Muscle of leg (tissue), 11 donors: ENCODE data around the gene ADAMTS9. TPM values are rescaled to one million over a fixed set of nuclear protein-coding genes. Genes with fewer than 3 reads are reported as not detected.

ENCODE experiments used
- DNase-seq: peaks from one replicate; pipeline ENCODE4 v3.0.0; 2013
- H3K27ac ChIP-seq: one replicate; pipeline ENCODE4 v1.5.1; 2013; ENCODE audit warnings: mild to moderate bottlenecking, low read length, control low read depth
- H3K27me3 ChIP-seq: one replicate; pipeline ENCODE4 v1.6.1; 2013; ENCODE audit warnings: low read length; ENCODE audit not compliant: control insufficient read depth, insufficient read depth
- H3K36me3 ChIP-seq: one replicate; pipeline ENCODE4 v1.6.1; 2013; ENCODE audit warnings: low read length; ENCODE audit not compliant: control insufficient read depth, insufficient read depth
- H3K4me1 ChIP-seq: one replicate; pipeline ENCODE4 v1.6.1; 2013; ENCODE audit warnings: low read length; ENCODE audit not compliant: control insufficient read depth, insufficient read depth
- H3K4me3 ChIP-seq: one replicate; pipeline ENCODE4 v1.5.1; 2013; ENCODE audit warnings: low read length, control low read depth
- H3K9me3 ChIP-seq: replicated peaks from 2 replicates; pipeline ENCODE4 v1.6.1; 2013; ENCODE audit warnings: low read depth, low read length; ENCODE audit not compliant: control insufficient read depth
- WGBS: methylation state at CpG from one replicate; pipeline ENCODE4 v1.1.5; 2013; ENCODE audit warnings: missing lambda C conversion rate; ENCODE audit not compliant: insufficient coverage; 5-methylcytosine and 5-hydroxymethylcytosine counted together
- polyA plus RNA-seq, 8 donors: library from polyadenylated mRNA; unstranded; fragments of 120-200 nt; gene quantifications; one replicate each; pipeline versions ENCODE4 v1.2.1 to v1.2.3, GENCODE V29; 2013; ENCODE audit warnings: inconsistent platforms in 1 of 8, low replicate concordance in 1 of 8; ENCODE audit not compliant: insufficient read length in 8 of 8, insufficient read depth in 1 of 8
- total RNA-seq: library from RNA; stranded (reverse); fragments of 120-200 nt; gene quantifications from one replicate; pipeline ENCODE4 v1.2.4, GENCODE V29; 2013

The ADAMTS9 gene
- total and polyA plus RNA-seq, 9 donors: 74.4 to 142 (median 97.4) TPM

DNA sequence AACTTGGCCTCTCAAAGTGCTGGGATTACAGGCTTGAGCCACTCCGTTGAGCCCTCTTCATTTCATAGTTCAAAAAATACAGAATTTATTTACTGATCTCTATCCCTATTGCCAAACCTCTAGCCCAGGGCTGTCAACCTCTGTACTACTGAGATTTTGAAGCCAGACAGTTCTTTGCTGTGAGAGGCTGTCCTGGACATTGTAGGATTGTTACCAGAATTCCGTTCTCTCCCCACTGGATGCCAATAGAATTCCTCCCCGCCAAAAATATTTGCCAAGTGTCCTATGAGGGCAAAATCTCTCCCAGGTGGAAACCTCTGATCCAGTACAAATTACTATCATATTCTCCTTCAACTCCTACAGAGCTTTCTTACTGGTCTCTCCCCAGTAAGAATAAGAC is 29.6 kb upstream of the ADAMTS9 start:
- DNase-seq: no peak
- no peaks in the 10 kb centered on the region for H3K9me3 ChIP-seq
- H3K36me3 ChIP-seq: no peaks in the 10 kb centered on the region
- H3K4me3 ChIP-seq: no peak overlapping the region
- peaks cover 2% of the 10 kb centered on the region for H3K4me1 ChIP-seq
- H3K27me3 ChIP-seq: no peaks in the 10 kb centered on the region
- WGBS: 100% methylated on average over 1 of the region's 3 CpGs
- no peak overlapping the region for H3K27ac ChIP-seq

DNA sequence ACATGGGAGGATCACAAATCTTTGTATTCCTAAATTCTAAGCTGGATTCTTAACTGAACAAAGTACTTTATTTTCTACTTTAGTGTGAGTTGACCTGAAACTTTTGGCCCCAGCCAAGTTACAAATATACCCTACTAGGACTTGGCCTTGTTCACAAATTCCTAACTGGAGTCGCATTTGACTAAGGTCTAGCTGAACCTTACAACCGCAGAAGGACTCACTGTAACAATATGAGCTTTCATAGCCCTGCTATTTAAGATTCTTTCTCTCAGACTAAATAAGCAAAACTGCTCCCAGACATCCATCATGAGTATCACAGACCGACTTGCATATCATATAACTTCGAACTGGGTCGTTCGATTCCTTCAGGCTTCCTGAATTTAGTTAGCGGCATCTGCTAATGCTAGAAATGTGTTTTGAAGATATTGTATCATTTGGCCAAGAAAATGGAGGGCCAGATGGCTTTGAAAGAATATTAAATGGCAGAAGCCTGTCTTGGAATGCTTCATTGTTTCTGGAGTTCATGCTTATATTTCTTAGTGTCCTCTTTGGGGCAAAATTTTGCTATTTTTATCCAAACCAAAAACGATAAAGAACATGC is 28.4 kb upstream of the ADAMTS9 start:
- H3K36me3 ChIP-seq: no peaks in the 10 kb centered on the region
- no peaks in the 10 kb centered on the region for H3K9me3 ChIP-seq
- peak; percentile 22 for DNase-seq
- WGBS: 67% methylated on average over 2 of the region's 8 CpGs
- H3K27ac ChIP-seq: no peak overlapping the region
- no peaks in the 10 kb centered on the region for H3K27me3 ChIP-seq
- peaks cover 2% of the 10 kb centered on the region for H3K4me1 ChIP-seq
- no peak overlapping the region for H3K4me3 ChIP-seq

DNA sequence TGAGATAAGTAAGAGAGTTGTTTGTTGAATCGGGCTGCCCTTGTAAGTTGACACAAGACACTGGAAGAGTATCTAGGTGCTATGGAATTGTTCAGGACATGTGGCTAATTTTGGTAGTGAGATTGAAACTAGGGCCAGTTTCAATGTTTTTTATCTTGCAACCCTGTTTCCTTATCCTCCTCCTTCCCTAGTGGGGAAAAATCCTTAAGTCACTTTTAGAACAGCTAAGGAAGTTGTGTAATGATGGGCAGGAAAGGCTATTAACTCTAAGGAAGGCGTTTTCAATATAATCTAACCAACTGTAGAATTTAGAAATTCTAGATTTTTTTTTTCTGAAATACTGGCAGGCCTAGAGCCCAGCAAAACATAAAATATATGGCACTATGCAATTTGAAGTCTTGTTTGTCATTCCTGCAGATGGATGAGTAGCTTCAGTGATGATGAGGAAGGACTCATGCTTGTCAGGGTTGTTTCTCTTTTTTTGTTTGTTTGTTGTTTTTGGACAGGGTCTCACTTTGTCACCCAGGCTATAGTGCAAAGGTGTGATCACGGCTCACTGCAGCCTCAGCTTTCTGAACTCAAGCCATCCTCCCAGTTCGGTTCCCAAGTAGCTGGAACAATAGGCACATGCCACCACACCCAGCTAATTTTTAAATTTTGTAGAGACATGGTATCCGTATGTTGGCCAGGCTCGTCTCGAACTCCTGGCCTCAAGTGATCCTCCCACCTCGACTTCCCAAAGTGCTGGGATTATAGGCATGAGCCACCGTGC is 27.6 kb upstream of the ADAMTS9 start:
- Histone ChIP-seq H3K27ac (no peak overlapping the region), H3K4me3 (no peak overlapping the region), H3K4me1 (peaks cover 2% of the 10 kb centered on the region), H3K9me3 (no peaks in the 10 kb centered on the region), H3K36me3 (no peaks in the 10 kb centered on the region), H3K27me3 (no peaks in the 10 kb centered on the region)
- 100% methylated on average over 1 of the region's 9 CpGs for WGBS
- DNase-seq: no peak

DNA sequence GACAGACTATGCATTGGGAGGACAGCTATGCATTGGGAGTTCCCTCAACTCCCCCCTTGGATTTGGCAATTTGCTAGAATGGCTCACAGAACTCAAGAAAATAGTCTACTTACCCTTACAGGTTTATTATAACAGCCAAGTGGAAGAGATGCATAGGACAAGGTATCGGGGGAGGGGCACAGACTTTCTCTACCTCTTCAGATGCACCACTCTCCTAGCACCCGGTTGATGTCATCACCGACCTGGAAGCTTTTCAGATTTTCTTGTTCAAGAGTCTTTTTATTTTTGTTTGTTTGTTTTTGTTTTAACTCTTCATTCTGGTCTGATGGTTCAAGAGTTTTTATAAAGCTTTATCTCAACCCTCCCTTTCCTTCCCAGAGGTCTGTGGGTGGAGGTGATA is 20.7 kb upstream of the ADAMTS9 start:
- H3K4me3 ChIP-seq: no peak overlapping the region
- H3K27me3 ChIP-seq: no peaks in the 10 kb centered on the region
- H3K9me3 ChIP-seq: no peaks in the 10 kb centered on the region
- no peak for DNase-seq
- no peaks in the 10 kb centered on the region for H3K36me3 ChIP-seq
- WGBS: no CpG with 5 or more reads among the region's 3 CpGs
- no peak overlapping the region for H3K27ac ChIP-seq
- H3K4me1 ChIP-seq: no peaks in the 10 kb centered on the region

DNA sequence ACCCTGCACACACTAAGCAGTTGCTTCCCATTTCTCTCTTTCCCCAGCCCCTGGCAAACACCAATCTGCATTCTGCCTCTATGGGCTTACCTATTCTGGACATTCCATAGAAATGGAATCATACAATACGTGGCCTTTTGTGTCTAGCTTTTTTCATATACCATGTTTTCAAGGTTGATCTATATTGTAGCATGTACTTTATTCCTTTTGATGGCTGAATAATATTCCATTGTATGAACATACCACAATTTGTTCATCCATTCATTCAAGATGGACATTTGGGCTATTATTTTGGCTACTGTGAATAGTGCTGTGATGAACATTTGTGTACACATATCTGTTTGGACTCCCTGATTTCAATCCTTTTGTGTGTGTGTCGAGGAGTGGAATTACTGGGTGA is 18.1 kb upstream of the ADAMTS9 start:
- H3K36me3 ChIP-seq: no peaks in the 10 kb centered on the region
- no peaks in the 10 kb centered on the region for H3K4me1 ChIP-seq
- WGBS: no CpG with 5 or more reads among the region's 2 CpGs
- no peaks in the 10 kb centered on the region for H3K27me3 ChIP-seq
- no peak overlapping the region for H3K27ac ChIP-seq
- no peaks in the 10 kb centered on the region for H3K9me3 ChIP-seq
- no peak for DNase-seq
- H3K4me3 ChIP-seq: no peak overlapping the region

DNA sequence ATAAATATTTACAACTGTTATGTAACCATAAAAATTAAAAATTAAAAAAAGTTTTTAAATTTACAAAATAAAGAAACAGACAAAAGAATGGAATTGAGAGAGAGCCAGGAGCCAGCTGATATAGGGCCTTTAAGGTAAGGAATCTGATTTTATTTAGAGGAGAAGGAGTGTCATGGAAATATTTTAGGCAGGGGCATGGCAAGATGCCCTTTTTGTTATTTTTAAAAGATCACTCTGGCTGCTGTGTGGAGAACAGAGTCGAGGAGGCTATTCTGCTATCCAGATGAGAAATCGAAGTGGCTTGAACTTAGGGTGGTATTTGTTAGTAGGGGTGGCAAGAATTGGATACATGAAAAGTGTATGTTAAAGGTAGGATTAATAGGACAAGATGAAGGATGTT is 9.1 kb upstream of the ADAMTS9 start:
- 84% methylated on average over 2 of the region's 2 CpGs for WGBS
- H3K9me3 ChIP-seq: no peaks in the 10 kb centered on the region

DNA sequence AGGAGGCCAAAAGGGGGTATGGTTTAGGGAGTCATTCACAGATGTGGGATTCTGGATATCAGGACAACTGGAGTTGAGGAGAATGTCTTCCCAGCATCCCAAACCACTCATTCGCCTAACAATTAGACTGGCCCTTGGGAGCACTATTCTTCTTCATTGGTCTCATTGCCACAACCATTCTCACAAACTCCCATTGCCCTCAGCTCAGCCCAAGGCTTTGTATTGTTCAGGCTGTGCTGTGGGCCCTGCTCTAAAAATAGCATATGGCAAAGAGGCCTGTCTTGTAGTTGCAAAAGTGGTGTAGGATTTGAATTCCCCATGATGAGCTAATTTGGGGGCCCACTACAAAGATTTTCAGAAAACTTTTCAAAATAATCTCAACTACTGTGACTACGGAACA is 6.3 kb upstream of the ADAMTS9 start:
- Histone ChIP-seq H3K4me1 (peaks cover 3% of the 10 kb centered on the region), H3K9me3 (no peaks in the 10 kb centered on the region), H3K36me3 (no peaks in the 10 kb centered on the region), H3K4me3 (no peak overlapping the region), H3K27ac (no peak overlapping the region), H3K27me3 (no peaks in the 10 kb centered on the region)
- DNase-seq: no peak
- no CpG with 5 or more reads among the region's 2 CpGs for WGBS

More for the DNA sequence above, 9.1 kb upstream of the ADAMTS9 start:
- no peak for DNase-seq
- no peaks in the 10 kb centered on the region for H3K27me3 ChIP-seq
- no peak overlapping the region for H3K4me3 ChIP-seq
- no peak overlapping the region for H3K27ac ChIP-seq
- peaks cover 2% of the 10 kb centered on the region for H3K36me3 ChIP-seq
- H3K4me1 ChIP-seq: peaks cover 3% of the 10 kb centered on the region

DNA sequence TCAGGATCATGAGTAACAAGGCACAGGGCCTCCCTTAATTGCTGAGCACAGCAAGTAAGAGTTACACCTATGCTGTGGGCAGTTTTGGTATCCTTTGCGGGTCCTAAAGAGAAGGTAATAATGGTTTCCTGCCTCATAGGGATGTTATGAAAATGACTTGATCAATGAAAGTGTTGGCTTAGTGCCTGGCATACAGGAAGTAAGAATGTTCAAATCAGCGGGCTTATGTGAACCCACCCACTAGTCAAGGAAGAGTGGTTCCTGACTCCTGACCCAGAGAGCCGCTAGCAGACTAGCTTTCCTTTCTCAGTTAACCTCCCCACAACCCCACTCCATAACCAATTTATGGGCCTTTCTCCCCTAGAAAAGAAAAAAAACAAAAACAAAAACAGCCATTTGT is 5.2 kb upstream of the ADAMTS9 start:
- no peak overlapping the region for H3K4me3 ChIP-seq
- 71% methylated on average over 1 of the region's 3 CpGs for WGBS
- H3K27me3 ChIP-seq: no peaks in the 10 kb centered on the region
- peaks cover 8% of the 10 kb centered on the region for H3K4me1 ChIP-seq
- DNase-seq: no peak
- no peaks in the 10 kb centered on the region for H3K9me3 ChIP-seq
- no peak overlapping the region for H3K27ac ChIP-seq
- H3K36me3 ChIP-seq: no peaks in the 10 kb centered on the region

DNA sequence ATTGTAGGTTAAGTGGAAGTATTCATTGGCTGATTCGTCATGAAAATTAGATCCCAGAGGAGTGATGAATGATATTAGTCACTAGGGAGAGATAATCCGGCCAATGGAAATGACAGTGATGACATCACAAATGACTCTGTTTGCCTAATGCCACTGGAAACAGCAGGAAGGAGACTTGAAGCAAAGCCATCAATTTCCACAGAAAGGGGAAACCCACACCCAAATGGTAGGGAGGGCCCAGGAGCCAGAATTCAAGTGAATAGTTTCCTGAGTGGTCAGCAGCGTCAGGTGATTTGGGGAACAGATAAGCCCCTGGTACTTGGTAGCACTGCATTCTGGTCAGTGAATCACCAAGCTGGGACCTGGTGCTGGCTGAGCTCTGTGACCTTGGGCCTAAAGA is 3.3 kb upstream of the ADAMTS9 start:
- WGBS: 52% methylated on average over 3 of the region's 3 CpGs
- Histone ChIP-seq H3K27ac (no peak overlapping the region), H3K4me1 (peaks cover 8% of the 10 kb centered on the region)

DNA sequence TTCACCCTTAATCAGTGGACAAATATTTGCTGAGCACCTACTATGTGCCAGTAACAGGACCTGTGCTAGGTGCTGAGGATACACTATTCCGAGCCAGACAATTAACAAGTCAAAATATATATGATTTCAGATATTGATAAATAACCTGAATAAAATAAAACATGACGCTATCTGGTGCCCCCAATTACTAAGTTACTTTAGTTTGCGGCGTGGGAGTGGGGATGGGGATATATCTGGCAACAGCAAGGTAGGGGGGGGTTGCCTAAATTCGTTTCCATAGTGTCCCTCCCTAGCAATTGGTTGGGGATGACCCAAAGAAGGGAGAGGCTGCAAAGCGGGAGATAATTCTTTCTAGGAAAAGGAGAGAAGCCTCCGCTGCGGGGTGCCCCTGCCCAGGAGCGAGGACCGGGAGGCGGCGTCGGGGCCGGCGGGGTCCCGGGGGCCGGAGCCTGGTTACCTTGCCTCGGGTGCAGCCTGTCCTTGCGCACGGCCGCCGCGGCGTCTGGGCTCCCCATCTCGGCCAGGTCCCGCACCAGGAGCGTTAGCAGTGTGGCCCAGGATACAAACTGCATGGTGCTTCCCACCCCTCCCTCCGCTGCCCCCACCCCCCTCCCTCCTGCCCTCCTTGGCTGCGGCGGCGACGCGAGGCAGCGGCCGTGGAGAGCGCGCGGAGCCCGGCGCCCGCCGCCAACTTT is 567 bp downstream of the ADAMTS9 start:
- no peaks in the 10 kb centered on the region for H3K9me3 ChIP-seq
- peaks cover 2% of the 10 kb centered on the region for H3K27me3 ChIP-seq
- H3K27ac ChIP-seq: peak overlapping the region; percentile 99
- peaks cover 16% of the 10 kb centered on the region for H3K4me1 ChIP-seq
- H3K36me3 ChIP-seq: peaks cover 13% of the 10 kb centered on the region
- peak overlapping the region; percentile 95 for H3K4me3 ChIP-seq
- DNase-seq: peak; percentile 66
- WGBS: 0% methylated on average over 26 of the region's 42 CpGs

More for the DNA sequence above, 3.3 kb upstream of the ADAMTS9 start:
- H3K4me3 ChIP-seq: no peak overlapping the region
- H3K9me3 ChIP-seq: no peaks in the 10 kb centered on the region
- DNase-seq: no peak
- no peaks in the 10 kb centered on the region for H3K27me3 ChIP-seq
- peaks cover 3% of the 10 kb centered on the region for H3K36me3 ChIP-seq
